Measurements from ENCODE around the gene KRTAP9-7.

Gene KRTAP9-7

DNA sequence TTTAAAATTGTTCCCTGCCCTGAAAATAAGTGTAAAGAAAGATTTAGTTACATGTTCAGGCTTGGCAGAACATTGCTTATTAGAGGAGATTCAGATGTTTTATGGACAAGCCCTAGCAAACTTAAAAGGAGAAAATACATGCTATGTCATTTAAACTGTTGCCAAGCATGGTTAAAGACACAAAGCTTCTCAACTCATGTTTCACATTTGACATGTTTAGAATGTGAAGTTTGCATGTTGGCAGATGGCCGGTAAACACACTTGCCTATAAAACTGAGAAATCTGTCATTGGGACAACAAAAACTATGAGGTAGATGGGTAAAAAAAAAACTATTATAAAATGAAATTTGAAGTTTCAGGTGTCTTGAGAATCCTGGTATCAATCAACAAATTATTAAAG, 21.3 kb downstream of the KRTAP9-7 start:
- no peaks in the 10 kb centered on the region for H3K9me3 ChIP-seq
- DNase-seq = no peak
- intact Hi-C loops (cut with DNase I; ENCODE audit: low total_unique reads) = no loop called here
- H3K27me3 ChIP-seq = peaks cover 0 to 4% of the 10 kb centered on the region in 2 donors
- H3K4me1 ChIP-seq = no peaks in the 10 kb centered on the region
- TF ChIP-seq, protein P1, sequence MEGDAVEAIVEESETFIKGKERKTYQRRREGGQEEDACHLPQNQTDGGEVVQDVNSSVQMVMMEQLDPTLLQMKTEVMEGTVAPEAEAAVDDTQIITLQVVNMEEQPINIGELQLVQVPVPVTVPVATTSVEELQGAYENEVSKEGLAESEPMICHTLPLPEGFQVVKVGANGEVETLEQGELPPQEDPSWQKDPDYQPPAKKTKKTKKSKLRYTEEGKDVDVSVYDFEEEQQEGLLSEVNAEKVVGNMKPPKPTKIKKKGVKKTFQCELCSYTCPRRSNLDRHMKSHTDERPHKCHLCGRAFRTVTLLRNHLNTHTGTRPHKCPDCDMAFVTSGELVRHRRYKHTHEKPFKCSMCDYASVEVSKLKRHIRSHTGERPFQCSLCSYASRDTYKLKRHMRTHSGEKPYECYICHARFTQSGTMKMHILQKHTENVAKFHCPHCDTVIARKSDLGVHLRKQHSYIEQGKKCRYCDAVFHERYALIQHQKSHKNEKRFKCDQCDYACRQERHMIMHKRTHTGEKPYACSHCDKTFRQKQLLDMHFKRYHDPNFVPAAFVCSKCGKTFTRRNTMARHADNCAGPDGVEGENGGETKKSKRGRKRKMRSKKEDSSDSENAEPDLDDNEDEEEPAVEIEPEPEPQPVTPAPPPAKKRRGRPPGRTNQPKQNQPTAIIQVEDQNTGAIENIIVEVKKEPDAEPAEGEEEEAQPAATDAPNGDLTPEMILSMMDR (IDR thresholded peaks at IDR 0.05) = no peak
- no peak overlapping the region for H3K4me3 ChIP-seq
- H3K36me3 ChIP-seq = no peaks in the 10 kb centered on the region
- no peak overlapping the region for H3K27ac ChIP-seq

DNA sequence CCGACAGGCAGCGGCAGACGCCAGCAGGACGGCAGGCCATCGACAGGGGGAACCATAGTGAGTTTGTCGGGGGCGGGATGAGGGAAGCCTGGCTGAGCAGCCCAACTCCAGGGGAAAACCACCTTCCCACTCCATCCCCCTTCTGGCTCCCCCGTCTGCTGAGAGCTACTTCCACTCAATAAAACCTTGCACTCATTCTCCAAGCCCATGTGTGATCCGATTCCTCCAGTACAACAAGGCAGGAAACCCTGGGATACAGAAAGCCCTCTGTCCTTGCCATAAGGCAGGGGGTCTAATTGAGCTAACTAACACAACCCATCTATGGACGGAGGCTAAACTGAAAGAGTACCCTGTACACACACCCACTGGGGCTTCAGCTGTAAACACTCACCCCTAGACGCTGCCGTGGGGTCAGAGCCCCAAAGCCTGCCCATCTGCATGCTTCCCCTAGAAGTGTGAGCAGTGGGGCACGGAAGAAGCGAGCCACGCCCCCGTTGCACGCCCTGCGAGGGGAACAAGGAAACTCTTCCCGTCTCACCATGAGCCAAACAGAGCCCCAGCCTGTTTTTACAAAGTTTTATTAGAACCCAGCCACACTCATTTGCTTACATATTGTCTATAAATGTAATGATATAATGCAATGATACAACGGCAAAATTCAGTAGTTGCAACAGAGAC, 23.1 kb downstream of the KRTAP9-7 start:
- Histone ChIP-seq H3K27ac (no peak overlapping the region), H3K4me3 (no peak overlapping the region), H3K36me3 (no peaks in the 10 kb centered on the region), H3K27me3 (peaks cover 0 to 4% of the 10 kb centered on the region in 2 donors), H3K4me1 (peaks cover 0 to 3% (median 0%) of the 10 kb centered on the region in 4 donors), H3K9me3 (no peaks in the 10 kb centered on the region)
- TF ChIP-seq, protein P1 (IDR thresholded peaks at IDR 0.05) = no peak
- intact Hi-C loops (cut with DNase I; ENCODE audit: low total_unique reads) = no loop called here
- DNase-seq = no peak

DNA sequence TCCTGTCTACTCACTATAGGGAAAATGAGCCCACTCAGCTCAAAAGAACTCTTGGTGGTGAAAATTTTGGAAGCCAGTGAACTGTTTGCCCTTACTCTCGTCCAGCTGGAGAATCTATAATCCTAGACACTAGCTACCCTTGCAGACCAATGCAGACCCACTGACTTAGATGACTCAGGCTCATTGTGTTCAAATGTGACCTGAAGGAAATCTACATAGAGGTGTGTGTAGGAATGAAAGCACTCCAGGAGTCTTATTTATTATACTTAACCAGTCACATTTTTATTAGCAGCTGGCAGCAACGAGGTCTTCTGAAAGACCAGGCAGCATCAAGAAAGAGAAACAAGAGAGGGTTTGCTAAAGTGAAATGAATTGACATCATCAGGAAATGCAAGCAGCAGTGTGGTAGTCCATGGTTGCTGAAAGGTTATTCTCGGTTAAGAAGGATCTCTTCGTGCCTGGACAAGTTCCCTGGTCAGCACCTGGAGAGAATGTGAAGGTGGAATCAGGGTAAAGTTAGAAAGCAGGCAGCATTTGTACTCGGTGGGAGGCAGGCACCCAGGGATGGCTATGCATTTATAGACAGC, 25.8 kb downstream of the KRTAP9-7 start:
- Histone ChIP-seq H3K4me3 (no peak overlapping the region), H3K4me1 (peaks cover 0 to 3% (median 0%) of the 10 kb centered on the region in 4 donors), H3K27me3 (peaks cover 0 to 4% of the 10 kb centered on the region in 2 donors), H3K9me3 (no peaks in the 10 kb centered on the region), H3K36me3 (no peaks in the 10 kb centered on the region), H3K27ac (no peak overlapping the region)
- intact Hi-C loops (cut with DNase I; ENCODE audit: low total_unique reads) = no loop called here
- TF ChIP-seq, protein P1 (IDR thresholded peaks at IDR 0.05) = no peak
- DNase-seq = no peak

DNA sequence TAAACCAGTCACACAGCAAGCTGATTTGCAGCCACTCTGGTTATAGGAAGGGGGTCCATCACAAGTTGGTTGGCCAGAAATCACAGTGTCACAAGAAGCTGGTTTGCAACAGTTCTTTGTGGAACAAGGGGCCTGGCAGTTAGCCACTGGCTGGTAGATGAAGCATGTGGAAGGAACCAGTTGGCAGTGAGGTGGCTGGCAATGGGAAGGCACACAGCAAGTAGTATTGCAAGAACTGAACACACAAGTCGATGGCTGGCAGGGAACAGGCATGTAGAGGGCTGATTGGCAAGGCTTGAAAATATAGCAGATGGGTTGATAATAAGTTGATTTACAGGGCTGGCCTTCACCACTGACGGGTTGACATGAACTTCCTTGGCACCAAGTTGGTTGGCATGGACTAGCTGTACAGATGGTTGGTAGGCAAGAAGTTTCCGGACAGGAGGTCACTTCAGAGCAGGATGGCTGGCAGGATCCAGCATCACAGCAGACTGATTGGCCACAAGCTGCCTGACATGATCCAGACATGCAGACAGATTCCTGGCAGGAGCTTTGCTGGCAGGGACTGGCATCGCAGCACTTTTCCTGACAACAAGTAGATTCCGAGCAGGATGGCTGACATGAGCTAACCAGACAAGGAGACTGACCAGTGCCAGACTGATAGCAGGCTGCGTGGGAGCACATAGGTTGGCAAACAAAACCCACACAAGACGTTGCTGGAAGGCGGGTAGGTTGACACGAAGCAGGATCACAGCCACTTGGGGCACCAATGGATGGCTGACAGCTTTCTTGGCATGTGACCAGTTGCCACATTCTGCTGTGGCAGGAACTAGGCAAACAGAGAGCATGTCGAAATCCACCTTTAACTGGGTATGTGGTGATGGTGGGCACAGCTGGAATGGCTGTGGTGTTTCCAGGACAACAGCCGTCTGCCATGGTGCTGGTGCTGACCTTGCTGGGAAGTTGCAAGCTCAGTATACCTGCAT, 26.7 kb downstream of the KRTAP9-7 start, which contains the start of gene KRTAP29-1:
TSS of gene KRTAP29-1 (minus strand) at position 936 of the 986 bp plus-strand sequence. CDS start at position 936, 0 bp downstream.
- intact Hi-C loops (cut with DNase I; ENCODE audit: low total_unique reads) = no loop called here
- H3K4me3 ChIP-seq = no peak within 1 kb of the TSS
- H3K27me3 ChIP-seq = peaks cover 0 to 4% of the 10 kb centered on the region in 2 donors
- H3K4me1 ChIP-seq = peaks cover 0 to 3% (median 0%) of the 10 kb centered on the region in 4 donors
- H3K27ac ChIP-seq = no peak within 1 kb of the TSS
- TF ChIP-seq, protein P1 (IDR thresholded peaks at IDR 0.05) = no peak
- no peak for DNase-seq
- no peaks in the 10 kb centered on the region for H3K36me3 ChIP-seq
- no peaks in the 10 kb centered on the region for H3K9me3 ChIP-seq

DNA sequence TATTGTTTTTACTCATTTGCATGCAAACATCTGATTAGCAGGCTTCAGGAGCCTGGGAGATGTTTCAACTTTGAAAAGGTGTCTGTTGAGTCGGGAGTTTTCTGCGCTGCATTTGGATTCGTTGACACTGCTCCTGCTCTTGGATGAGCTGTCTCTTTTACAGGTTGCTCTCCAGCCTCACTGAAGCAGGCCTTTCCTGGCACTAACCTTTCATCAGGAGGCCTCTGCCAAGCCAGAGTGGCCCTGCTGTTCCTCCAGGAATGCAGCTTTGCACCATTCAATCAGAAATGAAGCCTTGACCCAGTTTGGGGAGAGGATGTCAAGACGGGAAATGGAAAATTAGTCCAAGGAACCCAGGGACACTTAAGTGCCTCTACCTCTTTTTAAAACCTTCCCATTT, 27.5 kb downstream of the KRTAP9-7 start:
- TF ChIP-seq, protein P1 (IDR thresholded peaks at IDR 0.05) = no peak
- Histone ChIP-seq H3K9me3 (no peaks in the 10 kb centered on the region), H3K4me1 (peaks cover 0 to 6% (median 0%) of the 10 kb centered on the region in 4 donors), H3K27ac (no peak overlapping the region), H3K4me3 (no peak overlapping the region), H3K27me3 (peaks cover 0 to 7% of the 10 kb centered on the region in 2 donors), H3K36me3 (no peaks in the 10 kb centered on the region)
- no peak for DNase-seq
- intact Hi-C loops (cut with DNase I; ENCODE audit: low total_unique reads) = no loop called here

Measured in tibial artery (tissue), 4 donors.